GM12878 (cell line): Measurements from ENCODE around the gene SAFB. TPM values are rescaled to one million over a fixed set of nuclear protein-coding genes. Genes with fewer than 3 reads are reported as not detected.

Experiments
- CHD2 ChIP-seq: IDR thresholded peaks from 2 replicates; pipeline ENCODE4 v1.6.1; 2011; ENCODE audit warnings: low read depth, low read length, improper control_type of control experiment, borderline replicate concordance
- HDGF ChIP-seq: fragments of 450-650 bp; IDR thresholded peaks from 2 replicates; pipeline ENCODE4 v1.6.1; 2016; ENCODE audit warnings: antibody characterized with exemption
- NBN ChIP-seq: fragments of 450-650 bp; IDR thresholded peaks from 2 replicates; pipeline ENCODE4 v1.6.1; 2016
- RAD51 ChIP-seq: fragments of 450-650 bp; IDR thresholded peaks from 2 replicates; pipeline ENCODE4 v1.6.1; 2016; ENCODE audit warnings: moderate library complexity, mild to moderate bottlenecking, inconsistent platforms
- SUPT20H ChIP-seq: IDR thresholded peaks from 2 replicates; pipeline ENCODE4 v1.6.1; 2011; ENCODE audit warnings: low read depth, mild to moderate bottlenecking, low read length, moderate library complexity, borderline replicate concordance; ENCODE audit not compliant: control insufficient read depth
- polyA plus RNA-seq, 11 experiments: library from polyadenylated mRNA; depleted of rRNA in 4 of 11; unstranded in 6 of 11; stranded (reverse) in 5 of 11; fragments of >200 nt; fragmentation: Nextera tagmentation in 4 of 11; fragmentation: Illumina TruSeq in 1 of 11; extraction: Ambion mirVana in 4 of 11; extraction: Trizol in 1 of 11; gene quantifications; 1 replicate in 1 of 11; 2 replicates in 10 of 11; pipeline versions ENCODE4 v1.2.1 to v1.2.3, GENCODE V29; 2011 to 2016; ENCODE audit warnings: inconsistent platforms in 2 of 11, missing spikeins in 2 of 11, low read depth in 1 of 11
- total RNA-seq, 4 experiments: library from RNA; depleted of rRNA in 3 of 4; stranded (reverse); fragments of >200 nt in 3 of 4; fragmentation: Illumina TruSeq in 1 of 4; extraction: Trizol in 1 of 4; gene quantifications; 2 replicates each; pipeline versions ENCODE4 v1.2.1 to v1.2.3, GENCODE V29; 2013 to 2021
- TF ChIP-seq, protein P1 (sequence below): fragments of 450-650 bp; IDR thresholded peaks from 2 replicates; pipeline ENCODE4 v1.6.1; 2016; ENCODE audit warnings: mild to moderate bottlenecking, moderate library complexity, borderline replicate concordance
- TF ChIP-seq, protein P2 (sequence below): fragments of 450-650 bp; IDR thresholded peaks from 2 replicates; pipeline ENCODE4 v1.6.1; 2018; ENCODE audit warnings: mild to moderate bottlenecking, low read depth, moderate library complexity; ENCODE audit not compliant: partially characterized antibody
- TF ChIP-seq, protein P3 (sequence below): fragments of 150-350 bp; IDR thresholded peaks from 2 replicates; pipeline ENCODE4 v1.6.1; 2014; ENCODE audit warnings: mild to moderate bottlenecking, low read depth, low read length

Gene SAFB
- total and polyA plus RNA-seq, 10 of the 15 experiments (the other 5 are each of a cell fraction or from before 2014, with no cell fraction given) = 1.6 to 131 (median 61.2) TPM

DNA sequence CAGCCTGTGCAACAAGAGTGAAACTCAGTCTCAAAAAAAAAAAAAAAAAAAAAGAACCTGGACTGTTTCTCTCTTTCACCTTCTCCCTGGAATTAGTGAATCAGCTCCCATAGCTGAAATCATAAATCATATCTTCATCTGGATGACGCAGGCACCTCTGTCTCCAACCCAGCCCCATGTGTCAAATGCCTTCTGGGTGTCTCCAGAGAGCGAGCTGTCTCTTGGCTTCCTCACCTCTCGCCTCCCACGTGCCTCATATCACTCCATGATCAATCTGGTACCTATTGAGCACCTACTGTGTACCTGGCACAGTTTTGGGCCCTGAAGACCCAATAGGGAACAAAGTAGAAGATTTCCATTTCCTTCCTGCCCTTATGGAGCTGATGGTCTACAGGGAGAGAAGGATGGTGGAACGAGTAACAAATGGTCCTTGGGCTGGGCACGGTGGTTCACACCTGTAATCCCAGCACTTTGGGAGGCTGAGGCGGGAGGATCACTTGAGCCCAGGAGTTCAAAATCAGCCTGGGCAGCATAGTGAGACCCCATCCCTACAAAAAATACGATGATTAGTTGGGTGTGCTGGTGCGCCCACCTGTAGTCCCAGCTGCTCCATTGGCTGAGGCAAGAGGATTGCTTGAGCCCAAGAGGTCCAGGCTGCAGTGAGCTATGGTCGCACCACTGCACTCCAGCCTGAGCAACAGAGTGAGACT, 60.4 kb downstream of the SAFB start (continued):
- TF ChIP-seq, protein P1, sequence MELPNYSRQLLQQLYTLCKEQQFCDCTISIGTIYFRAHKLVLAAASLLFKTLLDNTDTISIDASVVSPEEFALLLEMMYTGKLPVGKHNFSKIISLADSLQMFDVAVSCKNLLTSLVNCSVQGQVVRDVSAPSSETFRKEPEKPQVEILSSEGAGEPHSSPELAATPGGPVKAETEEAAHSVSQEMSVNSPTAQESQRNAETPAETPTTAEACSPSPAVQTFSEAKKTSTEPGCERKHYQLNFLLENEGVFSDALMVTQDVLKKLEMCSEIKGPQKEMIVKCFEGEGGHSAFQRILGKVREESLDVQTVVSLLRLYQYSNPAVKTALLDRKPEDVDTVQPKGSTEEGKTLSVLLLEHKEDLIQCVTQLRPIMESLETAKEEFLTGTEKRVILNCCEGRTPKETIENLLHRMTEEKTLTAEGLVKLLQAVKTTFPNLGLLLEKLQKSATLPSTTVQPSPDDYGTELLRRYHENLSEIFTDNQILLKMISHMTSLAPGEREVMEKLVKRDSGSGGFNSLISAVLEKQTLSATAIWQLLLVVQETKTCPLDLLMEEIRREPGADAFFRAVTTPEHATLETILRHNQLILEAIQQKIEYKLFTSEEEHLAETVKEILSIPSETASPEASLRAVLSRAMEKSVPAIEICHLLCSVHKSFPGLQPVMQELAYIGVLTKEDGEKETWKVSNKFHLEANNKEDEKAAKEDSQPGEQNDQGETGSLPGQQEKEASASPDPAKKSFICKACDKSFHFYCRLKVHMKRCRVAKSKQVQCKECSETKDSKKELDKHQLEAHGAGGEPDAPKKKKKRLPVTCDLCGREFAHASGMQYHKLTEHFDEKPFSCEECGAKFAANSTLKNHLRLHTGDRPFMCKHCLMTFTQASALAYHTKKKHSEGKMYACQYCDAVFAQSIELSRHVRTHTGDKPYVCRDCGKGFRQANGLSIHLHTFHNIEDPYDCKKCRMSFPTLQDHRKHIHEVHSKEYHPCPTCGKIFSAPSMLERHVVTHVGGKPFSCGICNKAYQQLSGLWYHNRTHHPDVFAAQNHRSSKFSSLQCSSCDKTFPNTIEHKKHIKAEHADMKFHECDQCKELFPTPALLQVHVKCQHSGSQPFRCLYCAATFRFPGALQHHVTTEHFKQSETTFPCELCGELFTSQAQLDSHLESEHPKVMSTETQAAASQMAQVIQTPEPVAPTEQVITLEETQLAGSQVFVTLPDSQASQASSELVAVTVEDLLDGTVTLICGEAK = no peak
- TF ChIP-seq SUPT20H = no peak
- no peak for TF ChIP-seq CHD2
- no peak for TF ChIP-seq NBN
- TF ChIP-seq, protein P2, sequence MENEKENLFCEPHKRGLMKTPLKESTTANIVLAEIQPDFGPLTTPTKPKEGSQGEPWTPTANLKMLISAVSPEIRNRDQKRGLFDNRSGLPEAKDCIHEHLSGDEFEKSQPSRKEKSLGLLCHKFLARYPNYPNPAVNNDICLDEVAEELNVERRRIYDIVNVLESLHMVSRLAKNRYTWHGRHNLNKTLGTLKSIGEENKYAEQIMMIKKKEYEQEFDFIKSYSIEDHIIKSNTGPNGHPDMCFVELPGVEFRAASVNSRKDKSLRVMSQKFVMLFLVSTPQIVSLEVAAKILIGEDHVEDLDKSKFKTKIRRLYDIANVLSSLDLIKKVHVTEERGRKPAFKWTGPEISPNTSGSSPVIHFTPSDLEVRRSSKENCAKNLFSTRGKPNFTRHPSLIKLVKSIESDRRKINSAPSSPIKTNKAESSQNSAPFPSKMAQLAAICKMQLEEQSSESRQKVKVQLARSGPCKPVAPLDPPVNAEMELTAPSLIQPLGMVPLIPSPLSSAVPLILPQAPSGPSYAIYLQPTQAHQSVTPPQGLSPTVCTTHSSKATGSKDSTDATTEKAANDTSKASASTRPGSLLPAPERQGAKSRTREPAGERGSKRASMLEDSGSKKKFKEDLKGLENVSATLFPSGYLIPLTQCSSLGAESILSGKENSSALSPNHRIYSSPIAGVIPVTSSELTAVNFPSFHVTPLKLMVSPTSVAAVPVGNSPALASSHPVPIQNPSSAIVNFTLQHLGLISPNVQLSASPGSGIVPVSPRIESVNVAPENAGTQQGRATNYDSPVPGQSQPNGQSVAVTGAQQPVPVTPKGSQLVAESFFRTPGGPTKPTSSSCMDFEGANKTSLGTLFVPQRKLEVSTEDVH = no peak
- TF ChIP-seq RAD51 = no peak
- no peak for TF ChIP-seq HDGF
- TF ChIP-seq, protein P3, sequence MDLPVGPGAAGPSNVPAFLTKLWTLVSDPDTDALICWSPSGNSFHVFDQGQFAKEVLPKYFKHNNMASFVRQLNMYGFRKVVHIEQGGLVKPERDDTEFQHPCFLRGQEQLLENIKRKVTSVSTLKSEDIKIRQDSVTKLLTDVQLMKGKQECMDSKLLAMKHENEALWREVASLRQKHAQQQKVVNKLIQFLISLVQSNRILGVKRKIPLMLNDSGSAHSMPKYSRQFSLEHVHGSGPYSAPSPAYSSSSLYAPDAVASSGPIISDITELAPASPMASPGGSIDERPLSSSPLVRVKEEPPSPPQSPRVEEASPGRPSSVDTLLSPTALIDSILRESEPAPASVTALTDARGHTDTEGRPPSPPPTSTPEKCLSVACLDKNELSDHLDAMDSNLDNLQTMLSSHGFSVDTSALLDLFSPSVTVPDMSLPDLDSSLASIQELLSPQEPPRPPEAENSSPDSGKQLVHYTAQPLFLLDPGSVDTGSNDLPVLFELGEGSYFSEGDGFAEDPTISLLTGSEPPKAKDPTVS = no peak
